Hepatocyte (in vitro differentiated cells): ENCODE data around the gene FUBP3. TPM values are rescaled to one million over a fixed set of nuclear protein-coding genes. Genes with fewer than 3 reads are reported as not detected.
A peak's percentile ranks its signal among the peaks of the same experiment; 100 is the strongest.

Experiments
- DNase-seq: peaks from one replicate; pipeline ENCODE4 v3.0.0-alpha.2; 2016; ENCODE audit warnings: low spot score
- H2AFZ ChIP-seq: fragments of 200-600 bp; sonication (generic); 2 replicates; pipeline ENCODE4 v1.6.0; 2016; ENCODE audit warnings: antibody characterized with exemption, mild to moderate bottlenecking
- H3K27ac ChIP-seq: fragments of 200-600 bp; sonication (generic); 2 replicates; pipeline ENCODE4 v1.5.1; 2016; ENCODE audit warnings: mild to moderate bottlenecking
- H3K27me3 ChIP-seq: fragments of 200-600 bp; sonication (generic); 2 replicates; pipeline ENCODE4 v1.6.1; 2016
- H3K36me3 ChIP-seq: fragments of 200-600 bp; sonication (generic); replicated peaks from 2 replicates; pipeline ENCODE4 v1.5.1; 2016; ENCODE audit warnings: low read depth; ENCODE audit not compliant: insufficient read depth
- H3K4me1 ChIP-seq: fragments of 200-600 bp; sonication (generic); 2 replicates; pipeline ENCODE4 v1.5.1; 2016; ENCODE audit warnings: mild to moderate bottlenecking, moderate library complexity; ENCODE audit not compliant: insufficient read depth
- H3K4me2 ChIP-seq: fragments of 200-600 bp; sonication (generic); 2 replicates; pipeline ENCODE4 v1.6.0; 2016
- H3K4me3 ChIP-seq: fragments of 200-600 bp; sonication (generic); 2 replicates; pipeline ENCODE4 v1.5.1; 2016; ENCODE audit warnings: mild to moderate bottlenecking
- H3K79me2 ChIP-seq: fragments of 200-600 bp; sonication (generic); 2 replicates; pipeline ENCODE4 v1.6.0; 2017; ENCODE audit warnings: mild to moderate bottlenecking
- H3K9me2 ChIP-seq: fragments of 200-600 bp; sonication (generic); replicated peaks from 2 replicates; pipeline ENCODE4 v1.6.0; 2017; ENCODE audit warnings: mild to moderate bottlenecking; ENCODE audit not compliant: insufficient read depth
- H3K9me3 ChIP-seq: fragments of 200-600 bp; sonication (generic); 2 replicates; pipeline ENCODE4 v1.5.1; 2016; ENCODE audit warnings: low read depth, mild to moderate bottlenecking
- H4K20me1 ChIP-seq: fragments of 200-600 bp; sonication (generic); 2 replicates; pipeline ENCODE4 v1.6.0; 2016; ENCODE audit warnings: mild to moderate bottlenecking; ENCODE audit not compliant: insufficient read depth, poor library complexity, severe bottlenecking
- CTCF ChIP-seq: fragments of 200-600 bp; sonication (generic); IDR thresholded peaks from 2 replicates; pipeline ENCODE4 v1.5.1; 2016; ENCODE audit warnings: antibody characterized with exemption, mild to moderate bottlenecking; ENCODE audit not compliant: poor library complexity
- EZH2 ChIP-seq: fragments of 200-600 bp; sonication (generic); IDR thresholded peaks from 2 replicates; pipeline ENCODE4 v1.6.1; 2016; ENCODE audit warnings: antibody characterized with exemption, mild to moderate bottlenecking, borderline replicate concordance
- EZH2phosphoT487 ChIP-seq: fragments of 200-600 bp; sonication (generic); IDR thresholded peaks from one replicate; pipeline ENCODE4 v1.6.1; 2018; ENCODE audit warnings: antibody characterized with exemption, mild to moderate bottlenecking, low read depth, moderate library complexity; ENCODE audit not compliant: unreplicated experiment, severe bottlenecking
- WGBS: methylation state at CpG from one replicate; pipeline ENCODE4 v1.1.6; 2016; ENCODE audit warnings: low lambda C conversion rate; ENCODE audit errors: missing lambda C conversion rate; 5-methylcytosine and 5-hydroxymethylcytosine counted together
- polyA plus RNA-seq: library from polyadenylated mRNA; unstranded; fragments of >200 nt; fragmentation: Nextera tagmentation; extraction: Ambion mirVana; gene quantifications from 2 replicates; pipeline ENCODE4 v1.2.1, GENCODE V29; 2016
- total RNA-seq: library from RNA; depleted of rRNA; stranded (reverse); fragments of >200 nt; gene quantifications from 2 replicates; pipeline ENCODE4 v1.2.3, GENCODE V29; 2014

Gene FUBP3
- total and polyA plus RNA-seq, 2 experiments from 2014 or later: 55.1 to 56.1 TPM

GRCh38 chr9:130660683-130661450, 81.5 kb downstream of the FUBP3 start:
- Histone ChIP-seq H2AFZ (peak overlapping the region; percentile 71), H3K79me2 (no peaks in the 10 kb centered on the region), H3K27me3 (peaks cover 96% of the 10 kb centered on the region), H3K9me2 (no peaks in the 10 kb centered on the region), H3K9me3 (no peaks in the 10 kb centered on the region), H3K4me1 (peaks cover 23% of the 10 kb centered on the region), H3K27ac (no peak overlapping the region), H3K4me2 (peak overlapping the region; percentile 85), H3K4me3 (no peak overlapping the region), H3K36me3 (no peaks in the 10 kb centered on the region), H4K20me1 (no peaks in the 10 kb centered on the region)
- no peak for TF ChIP-seq CTCF
- peak; percentile 72 for TF ChIP-seq EZH2phosphoT487
- TF ChIP-seq EZH2: peak; percentile 94
- WGBS: 2% methylated on average over 55 of the region's 82 CpGs
- no peak for DNase-seq

GRCh38 chr9:130661451-130662098, 82.2 kb downstream of the FUBP3 start:
- TF ChIP-seq EZH2phosphoT487: peak; percentile 78
- no peak for TF ChIP-seq CTCF
- peak; percentile 35 for TF ChIP-seq EZH2
- peaks cover 23% of the 10 kb centered on the region for H3K4me1 ChIP-seq
- no peaks in the 10 kb centered on the region for H3K36me3 ChIP-seq
- H3K4me3 ChIP-seq: no peak overlapping the region
- H4K20me1 ChIP-seq: no peaks in the 10 kb centered on the region
- H2AFZ ChIP-seq: peak overlapping the region; percentile 71
- H3K27me3 ChIP-seq: peaks cover 96% of the 10 kb centered on the region
- H3K79me2 ChIP-seq: no peaks in the 10 kb centered on the region
- no peaks in the 10 kb centered on the region for H3K9me3 ChIP-seq
- H3K27ac ChIP-seq: no peak overlapping the region
- DNase-seq: no peak
- peak overlapping the region; percentile 85 for H3K4me2 ChIP-seq
- WGBS: 5% methylated on average over 45 of the region's 47 CpGs
- H3K9me2 ChIP-seq: no peaks in the 10 kb centered on the region

GRCh38 chr9:130662099-130662969, 83.0 kb downstream of the FUBP3 start:
- TF ChIP-seq EZH2 (no peak), EZH2phosphoT487 (peak; percentile 10), CTCF (no peak)
- Histone ChIP-seq H3K27ac (no peak overlapping the region), H3K4me3 (no peak overlapping the region), H3K4me1 (peaks cover 23% of the 10 kb centered on the region), H3K79me2 (no peaks in the 10 kb centered on the region), H3K27me3 (peaks cover 96% of the 10 kb centered on the region), H2AFZ (no peak overlapping the region), H4K20me1 (no peaks in the 10 kb centered on the region), H3K4me2 (peak overlapping the region; percentile 66), H3K36me3 (no peaks in the 10 kb centered on the region), H3K9me2 (no peaks in the 10 kb centered on the region), H3K9me3 (no peaks in the 10 kb centered on the region)
- no peak for DNase-seq
- 9% methylated on average over 44 of the region's 49 CpGs for WGBS
